ENCODE measurements around the gene HCRTR1.

The HCRTR1 gene

GRCh38 chr1:31617218-31617915 is at the start of gene HCRTR1:
TSS of gene HCRTR1 (plus strand) at chr1:31617689. CDS start at chr1:31619193, 1,504 bp downstream.
- DNase-seq (ENCODE audit: low spot score), result no peak

GRCh38 chr1:31567956-31568570 is 49.4 kb upstream of the HCRTR1 start:
- no peak for DNase-seq (ENCODE audit: low spot score)

GRCh38 chr1:31568895-31569595 is 48.4 kb upstream of the HCRTR1 start:
- no peak for DNase-seq (ENCODE audit: low spot score)

- no peak for DNase-seq (ENCODE audit: low spot score)
These were observed 47.8 kb upstream of the HCRTR1 start for GRCh38 chr1:31569596-31570173.

GRCh38 chr1:31570228-31570627 is 47.3 kb upstream of the HCRTR1 start:
- no peak for DNase-seq (ENCODE audit: low spot score)

- no peak for DNase-seq (ENCODE audit: low spot score)
These were observed 46.6 kb upstream of the HCRTR1 start for GRCh38 chr1:31570906-31571305.

- DNase-seq (ENCODE audit: low spot score), result no peak
These were observed 45.9 kb upstream of the HCRTR1 start for GRCh38 chr1:31571340-31572295.

GRCh38 chr1:31572323-31573104 is 45.0 kb upstream of the HCRTR1 start:
- no peak for DNase-seq (ENCODE audit: low spot score)

- DNase-seq (ENCODE audit: low spot score), result no peak
These were observed 44.2 kb upstream of the HCRTR1 start for GRCh38 chr1:31573261-31573660.

- DNase-seq (ENCODE audit: low spot score), result no peak
These were observed 42.6 kb upstream of the HCRTR1 start for GRCh38 chr1:31574749-31575368.

- DNase-seq (ENCODE audit: low spot score), result no peak
These were observed 41.9 kb upstream of the HCRTR1 start for GRCh38 chr1:31575369-31576140.

GRCh38 chr1:31576201-31576669 is 41.3 kb upstream of the HCRTR1 start, which contains the start of gene TINAGL1:
TSS of gene TINAGL1 (plus strand) at chr1:31576515. CDS start at chr1:31577149, 634 bp downstream.
- no peak for DNase-seq (ENCODE audit: low spot score)

- no peak for DNase-seq (ENCODE audit: low spot score)
These were observed 40.6 kb upstream of the HCRTR1 start for GRCh38 chr1:31576743-31577455.

GRCh38 chr1:31577515-31578192 is 39.8 kb upstream of the HCRTR1 start:
- DNase-seq (ENCODE audit: low spot score), result peak; percentile 34

GRCh38 chr1:31579374-31579773 is 38.1 kb upstream of the HCRTR1 start:
- no peak for DNase-seq (ENCODE audit: low spot score)

- DNase-seq (ENCODE audit: low spot score), result peak; percentile 31
These were observed 37.0 kb upstream of the HCRTR1 start for GRCh38 chr1:31580513-31580870.

- no peak for DNase-seq (ENCODE audit: low spot score)
These were observed 36.4 kb upstream of the HCRTR1 start for GRCh38 chr1:31580891-31581603.

Measured in cerebellar cortex (tissue), 1 donor.